LoVo (cell line): ENCODE results near the gene ELAPOR1.
"Not testable (repeated sequence)": the region's sequence is repeated elsewhere in the genome, so short reads cannot be mapped to it uniquely, and the experiment has no call there.

Experiments
- DNase-seq: peaks from one replicate; pipeline ENCODE4 v3.0.0-alpha.2; 2016; ENCODE audit warnings: low spot score

The ELAPOR1 gene

GRCh38 chr1:109135940-109136339, 22.0 kb downstream of the ELAPOR1 start:
- no peak for DNase-seq

- DNase-seq, result no peak
These were observed 22.9 kb downstream of the ELAPOR1 start for GRCh38 chr1:109136766-109137165.

- DNase-seq, result no peak
These were observed 24.0 kb downstream of the ELAPOR1 start for GRCh38 chr1:109137958-109138357.

- DNase-seq, result no peak
These were observed 24.4 kb downstream of the ELAPOR1 start for GRCh38 chr1:109138358-109138757.

GRCh38 chr1:109140392-109140791, 26.5 kb downstream of the ELAPOR1 start:
- no peak for DNase-seq

- DNase-seq, result no peak
These were observed 28.3 kb downstream of the ELAPOR1 start for GRCh38 chr1:109142260-109142659.

GRCh38 chr1:109142725-109143124, 28.8 kb downstream of the ELAPOR1 start:
- DNase-seq, result not testable (repeated sequence)

GRCh38 chr1:109148987-109149561, 35.2 kb downstream of the ELAPOR1 start:
- DNase-seq, result no peak

- DNase-seq, result no peak
These were observed 36.1 kb downstream of the ELAPOR1 start for GRCh38 chr1:109149874-109150601.

- DNase-seq, result no peak
These were observed 37.5 kb downstream of the ELAPOR1 start for GRCh38 chr1:109151146-109151990.

- no peak for DNase-seq
These were observed 38.3 kb downstream of the ELAPOR1 start for GRCh38 chr1:109152196-109152595.

- DNase-seq, result no peak
These were observed 43.0 kb downstream of the ELAPOR1 start for GRCh38 chr1:109156916-109157385.

- DNase-seq, result no peak
These were observed 44.5 kb downstream of the ELAPOR1 start for GRCh38 chr1:109158433-109158832.

GRCh38 chr1:109159326-109159725, 45.4 kb downstream of the ELAPOR1 start:
- no peak for DNase-seq

- no peak for DNase-seq
These were observed 46.3 kb downstream of the ELAPOR1 start for GRCh38 chr1:109160071-109160840.

GRCh38 chr1:109161858-109162606, 48.1 kb downstream of the ELAPOR1 start:
- DNase-seq, result no peak

GRCh38 chr1:109162626-109163025, 48.7 kb downstream of the ELAPOR1 start:
- no peak for DNase-seq

GRCh38 chr1:109163551-109163950, 49.6 kb downstream of the ELAPOR1 start:
- no peak for DNase-seq
